ENCODE data around the gene CDH5. TPM values are rescaled to one million over a fixed set of nuclear protein-coding genes. Genes with fewer than 3 reads are reported as not detected.

The CDH5 gene
- total RNA-seq, 3 donors from 2014 or later, result 5.5 to 17.0 (median 10.2) TPM

DNA sequence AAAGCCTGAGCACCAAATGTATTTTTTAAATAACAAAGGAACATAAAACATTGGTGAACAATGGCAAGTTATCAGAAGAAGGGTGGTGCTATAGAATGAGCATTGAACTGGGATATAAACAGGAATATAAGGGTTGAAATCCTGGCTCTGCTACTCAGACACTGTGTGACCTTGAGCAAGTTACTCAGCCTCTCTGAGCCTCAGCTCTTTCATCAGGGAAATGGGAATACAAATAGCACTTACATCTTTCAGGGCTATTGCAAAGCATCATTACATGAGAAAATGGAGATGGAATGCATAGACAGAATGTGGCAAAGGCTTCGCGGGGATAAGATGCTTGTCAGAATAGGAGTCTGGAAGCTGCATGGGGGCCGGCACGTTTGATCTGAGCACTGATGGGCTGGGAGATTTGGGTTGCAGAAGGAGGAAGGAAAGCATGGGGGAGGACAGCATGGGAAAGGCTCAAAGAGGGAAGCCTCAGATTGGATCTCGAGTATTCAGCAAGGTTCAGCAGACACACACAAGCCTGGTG lies 4.8 kb upstream of the CDH5 start:
- ATAC-seq, result no peak

DNA sequence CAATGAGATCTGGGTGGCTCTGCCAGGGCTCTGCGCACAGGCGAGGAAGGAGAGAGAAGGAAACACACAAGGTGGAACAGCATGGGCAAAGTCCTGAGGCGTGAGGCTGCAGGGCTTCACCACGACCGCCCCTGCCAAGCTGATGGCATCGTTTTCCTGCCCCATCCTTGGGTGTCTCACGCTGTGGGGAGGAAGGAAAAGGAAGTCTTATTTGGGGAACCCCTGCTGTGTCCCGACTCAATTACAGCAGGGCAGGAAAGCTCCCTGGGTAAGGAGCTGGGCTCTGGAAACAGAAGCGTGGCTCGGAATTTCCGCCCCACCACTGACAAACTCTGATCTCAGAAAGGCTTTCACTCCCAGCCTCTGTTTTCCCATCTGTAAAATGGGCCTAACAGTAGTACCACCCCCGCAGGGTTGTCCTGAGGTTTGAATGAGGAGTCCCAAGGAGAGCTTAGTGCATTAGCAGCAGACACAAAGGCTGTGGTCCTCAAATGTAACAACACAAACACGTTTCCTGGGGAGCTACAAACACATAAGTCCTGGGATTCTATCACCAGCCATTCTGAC lies 3.2 kb upstream of the CDH5 start:
- no peak for ATAC-seq
- intact Hi-C loops (cut with DNase I, micrococcal nuclease), result no loop called here
- TF ChIP-seq, protein P1, sequence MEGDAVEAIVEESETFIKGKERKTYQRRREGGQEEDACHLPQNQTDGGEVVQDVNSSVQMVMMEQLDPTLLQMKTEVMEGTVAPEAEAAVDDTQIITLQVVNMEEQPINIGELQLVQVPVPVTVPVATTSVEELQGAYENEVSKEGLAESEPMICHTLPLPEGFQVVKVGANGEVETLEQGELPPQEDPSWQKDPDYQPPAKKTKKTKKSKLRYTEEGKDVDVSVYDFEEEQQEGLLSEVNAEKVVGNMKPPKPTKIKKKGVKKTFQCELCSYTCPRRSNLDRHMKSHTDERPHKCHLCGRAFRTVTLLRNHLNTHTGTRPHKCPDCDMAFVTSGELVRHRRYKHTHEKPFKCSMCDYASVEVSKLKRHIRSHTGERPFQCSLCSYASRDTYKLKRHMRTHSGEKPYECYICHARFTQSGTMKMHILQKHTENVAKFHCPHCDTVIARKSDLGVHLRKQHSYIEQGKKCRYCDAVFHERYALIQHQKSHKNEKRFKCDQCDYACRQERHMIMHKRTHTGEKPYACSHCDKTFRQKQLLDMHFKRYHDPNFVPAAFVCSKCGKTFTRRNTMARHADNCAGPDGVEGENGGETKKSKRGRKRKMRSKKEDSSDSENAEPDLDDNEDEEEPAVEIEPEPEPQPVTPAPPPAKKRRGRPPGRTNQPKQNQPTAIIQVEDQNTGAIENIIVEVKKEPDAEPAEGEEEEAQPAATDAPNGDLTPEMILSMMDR (IDR thresholded peaks at IDR 0.05), result no peak
- DNase-seq, result no peak
- no peak overlapping the region for H3K4me3 ChIP-seq
- no peaks in the 10 kb centered on the region for H3K9me3 ChIP-seq
- peaks cover 6% of the 10 kb centered on the region for H3K4me1 ChIP-seq (ENCODE audit: low read depth)
- H3K36me3 ChIP-seq (ENCODE audit: low read depth), result no peaks in the 10 kb centered on the region

More for the DNA sequence above, 4.8 kb upstream of the CDH5 start:
- intact Hi-C loops (cut with DNase I, micrococcal nuclease), result no loop called here
- DNase-seq, result no peak
- Histone ChIP-seq H3K4me3 (no peak overlapping the region), H3K36me3 (ENCODE audit: low read depth) (no peaks in the 10 kb centered on the region), H3K9me3 (no peaks in the 10 kb centered on the region), H3K4me1 (ENCODE audit: low read depth) (peaks cover 6% of the 10 kb centered on the region)
- TF ChIP-seq, protein P1 (IDR thresholded peaks at IDR 0.05), result no peak

DNA sequence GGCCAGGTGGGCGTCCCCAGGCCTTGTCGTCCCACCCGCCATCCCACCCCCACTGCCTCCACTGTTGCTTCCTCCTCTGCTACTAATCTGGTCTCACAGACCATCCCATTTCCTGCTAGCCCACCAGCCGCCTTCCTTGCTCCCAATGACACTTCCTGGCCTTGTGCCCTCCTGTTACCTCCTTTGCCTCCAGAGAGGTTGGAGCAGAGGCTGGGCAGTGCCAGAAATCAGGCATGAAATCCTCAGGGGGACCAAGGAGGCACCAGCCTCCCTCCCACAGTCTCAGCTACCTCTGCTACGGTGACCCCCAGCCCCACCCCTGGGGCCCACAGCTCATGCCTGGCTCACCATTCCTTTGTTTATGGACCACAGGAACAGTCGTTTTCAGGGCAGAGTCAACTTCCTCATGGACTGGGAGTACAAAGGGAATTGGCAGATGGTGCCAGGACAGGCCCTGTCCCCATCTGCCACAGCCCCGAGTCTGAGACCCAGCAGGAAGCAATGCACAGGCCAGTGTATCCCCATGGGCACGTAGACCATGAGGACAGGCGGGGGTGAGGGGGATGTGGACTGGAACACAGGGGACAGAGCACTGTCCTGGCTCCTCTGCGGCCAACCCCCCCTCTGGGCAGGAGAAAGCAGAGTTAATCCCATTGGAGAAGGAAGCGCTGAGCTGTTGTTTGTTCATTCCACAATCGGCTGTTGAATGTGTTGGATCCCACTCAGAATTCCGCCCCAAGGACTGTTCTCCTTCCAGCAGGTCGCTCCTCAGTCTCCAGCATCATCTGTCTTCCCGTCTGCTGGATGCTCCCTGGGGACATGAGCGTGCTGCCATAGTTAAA lies 2.2 kb upstream of the CDH5 start:
- DNase-seq, result peak; percentile 32 to 67 (median 51)
- Histone ChIP-seq H3K4me3 (no peak overlapping the region), H3K4me1 (ENCODE audit: low read depth) (peaks cover 6% of the 10 kb centered on the region), H3K9me3 (no peaks in the 10 kb centered on the region), H3K36me3 (ENCODE audit: low read depth) (no peaks in the 10 kb centered on the region)
- ATAC-seq, result peak; percentile 79
- TF ChIP-seq, protein P1 (IDR thresholded peaks at IDR 0.05), result no peak
- intact Hi-C loops (cut with DNase I, micrococcal nuclease), result no loop called here

DNA sequence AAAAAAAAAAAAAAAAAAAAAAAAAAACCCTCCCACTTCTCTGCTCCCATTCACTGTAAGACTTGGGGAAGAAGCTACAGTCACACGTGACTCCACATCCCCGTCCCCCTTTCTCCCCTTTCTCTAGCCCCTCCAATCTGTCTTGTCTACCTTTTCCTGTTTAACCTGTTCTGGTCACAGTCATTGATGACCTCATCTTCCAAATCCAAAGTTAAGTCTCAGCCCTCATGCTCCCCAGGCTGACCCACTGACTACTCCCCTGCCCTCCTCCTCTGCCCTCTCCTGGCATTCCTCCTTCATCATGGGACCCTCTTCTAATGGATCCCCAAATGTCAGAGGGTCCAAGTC lies 1.6 kb upstream of the CDH5 start:
- H3K36me3 ChIP-seq (ENCODE audit: low read depth), result no peaks in the 10 kb centered on the region
- no peak for ATAC-seq
- DNase-seq, result no peak
- intact Hi-C loops (cut with DNase I, micrococcal nuclease), result no loop called here
- TF ChIP-seq, protein P1 (IDR thresholded peaks at IDR 0.05), result no peak
- no peak overlapping the region for H3K4me3 ChIP-seq
- H3K9me3 ChIP-seq, result no peaks in the 10 kb centered on the region
- peaks cover 6% of the 10 kb centered on the region for H3K4me1 ChIP-seq (ENCODE audit: low read depth)

DNA sequence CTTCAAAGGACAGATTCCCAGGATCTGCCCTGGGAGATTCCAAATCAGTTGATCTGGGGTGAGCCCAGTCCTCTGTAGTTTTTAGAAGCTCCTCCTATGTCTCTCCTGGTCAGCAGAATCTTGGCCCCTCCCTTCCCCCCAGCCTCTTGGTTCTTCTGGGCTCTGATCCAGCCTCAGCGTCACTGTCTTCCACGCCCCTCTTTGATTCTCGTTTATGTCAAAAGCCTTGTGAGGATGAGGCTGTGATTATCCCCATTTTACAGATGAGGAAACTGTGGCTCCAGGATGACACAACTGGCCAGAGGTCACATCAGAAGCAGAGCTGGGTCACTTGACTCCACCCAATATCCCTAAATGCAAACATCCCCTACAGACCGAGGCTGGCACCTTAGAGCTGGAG lies 840 bp upstream of the CDH5 start:
- TF ChIP-seq, protein P1 (IDR thresholded peaks at IDR 0.05), result no peak
- peak in 2 of 3 donors; percentile 40 to 44 for DNase-seq
- no peaks in the 10 kb centered on the region for H3K9me3 ChIP-seq
- intact Hi-C loops (cut with DNase I, micrococcal nuclease), result no loop called here
- no peak for ATAC-seq
- H3K36me3 ChIP-seq (ENCODE audit: low read depth), result no peaks in the 10 kb centered on the region
- no peak overlapping the region for H3K4me3 ChIP-seq
- peaks cover 6% of the 10 kb centered on the region for H3K4me1 ChIP-seq (ENCODE audit: low read depth)
